Activated CD8-positive, alpha-beta memory T cell treated with anti-CD3 and anti-CD28 coated beads for 4 hours (primary cell): ENCODE results near the gene TAF5.
"Not testable (repeated sequence)": the region's sequence is repeated elsewhere in the genome, so short reads cannot be mapped to it uniquely, and the experiment has no call there.

Experiments used
- DNase-seq, 2 donors: peaks; one replicate each; pipeline ENCODE4 v3.0.0-alpha.2; 2020; ENCODE audit warnings: low read depth in 2 of 2

Gene TAF5

DNA sequence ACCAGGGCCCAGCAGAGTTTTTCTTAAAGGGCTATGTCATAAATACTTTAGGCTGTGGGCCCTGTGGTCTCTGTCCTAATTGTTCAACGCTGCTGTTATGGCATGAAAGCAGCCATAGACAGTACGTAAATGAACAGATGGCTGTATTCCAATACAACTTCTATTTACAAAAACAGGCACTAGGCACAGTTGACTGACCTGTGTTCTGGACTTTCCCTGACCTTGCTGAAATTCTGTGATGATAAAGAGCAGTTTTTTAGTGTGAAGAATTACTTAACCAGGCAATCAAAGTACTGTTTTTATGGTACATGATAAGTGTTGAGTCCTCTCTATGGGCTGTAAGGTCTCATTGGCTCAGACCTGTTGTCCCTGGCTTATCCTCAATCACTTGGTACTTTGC, 45.8 kb downstream of the TAF5 start:
- no peak for DNase-seq

- DNase-seq = no peak
Measured at GRCh38 chr10:103415581-103415980, 47.8 kb downstream of the TAF5 start.

DNA sequence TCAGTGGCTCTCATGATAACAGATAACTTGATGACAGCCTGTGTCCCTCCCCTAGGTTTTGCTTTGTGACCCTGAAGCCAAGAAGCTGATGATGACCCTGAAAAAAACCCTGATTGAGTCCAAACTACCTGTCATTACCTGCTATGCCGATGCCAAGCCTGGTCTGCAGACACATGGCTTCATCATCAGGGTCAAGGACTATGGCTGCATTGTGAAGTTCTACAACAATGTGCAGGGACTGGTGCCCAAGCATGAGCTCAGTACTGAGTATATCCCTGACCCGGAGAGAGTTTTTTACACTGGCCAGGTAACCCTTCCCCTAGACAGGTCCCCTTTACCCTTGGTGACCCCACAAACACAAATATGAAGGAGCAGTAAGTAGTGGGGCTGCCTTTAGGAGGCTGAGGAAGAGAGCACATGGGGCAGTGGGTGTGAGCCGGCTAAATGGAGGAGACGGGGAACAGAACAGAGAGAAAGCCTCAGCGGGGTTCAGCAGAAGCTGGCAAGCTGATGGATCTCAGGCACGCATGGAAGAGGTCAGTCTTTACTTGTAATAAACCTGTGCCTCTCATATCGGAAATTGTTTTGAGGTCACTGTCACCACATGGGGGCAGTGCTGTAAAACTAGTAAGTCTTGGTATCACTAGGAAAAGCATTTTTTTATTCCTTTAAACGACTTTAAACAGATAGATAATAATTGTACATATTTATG, 48.8 kb downstream of the TAF5 start:
- DNase-seq = peak; percentile 22 to 43

DNA sequence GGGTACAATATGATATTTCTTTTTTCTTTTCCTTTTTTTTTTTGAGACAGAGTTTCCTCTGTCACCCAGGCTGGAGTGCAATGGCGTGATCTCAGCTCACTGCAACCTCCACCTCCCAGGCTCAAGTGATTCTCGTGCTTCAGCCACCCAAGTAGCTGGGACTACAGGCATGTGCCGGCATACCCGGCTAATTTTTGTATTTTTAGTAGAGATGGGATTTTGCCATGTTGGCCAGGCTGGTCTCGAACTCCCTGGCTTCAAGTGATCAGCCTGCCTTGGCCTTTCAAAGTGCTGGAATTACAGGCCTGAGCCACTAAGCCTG, 49.3 kb downstream of the TAF5 start:
- DNase-seq = not testable (repeated sequence)

DNA sequence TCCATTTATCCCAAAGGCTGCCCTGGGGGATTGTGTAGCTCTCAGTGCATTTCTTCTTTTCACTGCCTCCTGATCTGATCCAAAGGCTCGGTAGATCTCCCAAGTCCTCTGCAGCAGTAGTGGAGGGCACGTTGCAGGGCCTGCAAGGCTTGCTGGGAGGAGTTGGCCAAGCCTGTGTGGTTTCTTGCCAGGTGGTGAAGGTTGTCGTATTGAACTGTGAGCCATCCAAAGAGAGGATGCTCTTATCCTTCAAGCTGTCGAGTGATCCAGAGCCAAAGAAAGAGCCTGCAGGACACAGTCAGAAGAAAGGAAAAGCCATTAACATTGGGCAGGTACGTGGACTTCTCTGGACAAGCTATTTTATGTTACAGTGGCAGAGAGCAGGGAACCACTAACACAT, 49.8 kb downstream of the TAF5 start:
- no peak for DNase-seq

GRCh38 chr10:103419101-103419500, 51.3 kb downstream of the TAF5 start:
- DNase-seq = no peak

- DNase-seq = no peak
Measured at GRCh38 chr10:103423748-103424147, 56.0 kb downstream of the TAF5 start.

- no peak for DNase-seq
Measured at GRCh38 chr10:103427866-103428265, 60.1 kb downstream of the TAF5 start.

GRCh38 chr10:103428989-103429643, 61.3 kb downstream of the TAF5 start:
- no peak for DNase-seq

DNA sequence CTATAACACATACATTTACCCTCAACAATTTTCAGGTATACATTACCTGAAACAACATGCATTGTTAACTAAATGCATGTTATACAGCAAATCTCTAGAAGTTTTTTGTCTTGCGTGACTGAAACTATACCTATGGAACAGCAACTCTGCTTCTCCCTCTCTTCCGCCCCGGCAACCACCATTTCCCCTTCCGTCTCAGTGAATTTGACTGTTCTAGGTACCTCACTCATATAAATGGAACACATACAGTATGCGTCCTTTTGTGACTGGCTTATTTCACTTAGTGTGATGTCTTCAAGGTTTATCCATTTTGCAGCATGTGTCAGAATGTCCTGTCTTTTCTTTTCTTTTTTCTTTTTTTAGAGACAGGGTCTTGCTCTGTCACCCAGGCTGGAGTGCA, 61.9 kb downstream of the TAF5 start:
- DNase-seq = no peak

GRCh38 chr10:103431902-103432301, 64.1 kb downstream of the TAF5 start:
- no peak for DNase-seq

DNA sequence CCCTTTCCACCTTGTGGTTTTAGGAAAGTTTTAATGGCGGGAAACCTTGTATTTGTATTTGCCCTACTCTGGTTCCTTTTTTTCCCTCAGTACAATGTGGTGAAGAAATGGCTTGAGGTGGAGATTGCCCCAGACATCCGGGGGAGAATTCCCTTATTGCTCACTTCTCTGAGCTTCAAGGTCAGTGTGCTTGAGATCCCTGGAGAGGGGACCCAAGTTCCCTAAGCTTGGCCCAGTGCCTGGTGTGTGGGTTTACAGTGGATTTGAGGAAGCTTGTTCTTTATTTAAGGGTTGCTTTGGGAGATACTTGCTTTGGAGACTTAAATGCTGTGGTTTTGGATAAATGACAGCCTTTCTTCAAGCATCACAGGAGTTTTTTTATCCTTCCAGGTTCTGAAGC, 66.1 kb downstream of the TAF5 start:
- DNase-seq = no peak
